GM19099 (cell line): ENCODE data around the gene SMC1B.
A peak's percentile ranks its signal among the peaks of the same experiment; 100 is the strongest.

Experiments
- POLR2A ChIP-seq: IDR thresholded peaks from 3 replicates; pipeline ENCODE4 v1.6.1; 2011; ENCODE audit warnings: low read depth; ENCODE audit not compliant: insufficient read length; ENCODE audit errors: extremely low read depth

Gene SMC1B

GRCh38 chr22:45320357-45320976, 92.9 kb downstream of the SMC1B start:
- TF ChIP-seq POLR2A, result no peak

GRCh38 chr22:45319324-45319685, 94.1 kb downstream of the SMC1B start:
- no peak for TF ChIP-seq POLR2A

- no peak for TF ChIP-seq POLR2A
Measured at GRCh38 chr22:45318558-45319323, 94.7 kb downstream of the SMC1B start.

- TF ChIP-seq POLR2A, result no peak
Measured at GRCh38 chr22:45318168-45318557, 95.2 kb downstream of the SMC1B start.

GRCh38 chr22:45317551-45318167, 95.7 kb downstream of the SMC1B start:
- TF ChIP-seq POLR2A, result no peak

- no peak for TF ChIP-seq POLR2A
Measured at GRCh38 chr22:45316796-45317526, 96.4 kb downstream of the SMC1B start.

GRCh38 chr22:45314786-45315185, 98.6 kb downstream of the SMC1B start:
- TF ChIP-seq POLR2A, result no peak

GRCh38 chr22:45314054-45314721, 99.2 kb downstream of the SMC1B start:
- TF ChIP-seq POLR2A, result no peak

GRCh38 chr22:45312856-45313255, 100.5 kb downstream of the SMC1B start:
- TF ChIP-seq POLR2A, result no peak

- no peak for TF ChIP-seq POLR2A
Measured at GRCh38 chr22:45312415-45312814, 101.0 kb downstream of the SMC1B start.

- no peak for TF ChIP-seq POLR2A
Measured at GRCh38 chr22:45310977-45311531, 102.3 kb downstream of the SMC1B start.

GRCh38 chr22:45310331-45310976, 102.9 kb downstream of the SMC1B start:
- no peak for TF ChIP-seq POLR2A

- peak; percentile 80 for TF ChIP-seq POLR2A
Measured at GRCh38 chr22:45309422-45310227, 103.8 kb downstream of the SMC1B start, which contains the start of gene FAM118A. Gene FAM118A (plus strand): TSS chr22:45309934. CDS start chr22:45322380, 12,446 bp downstream.

- TF ChIP-seq POLR2A, result no peak
Measured at GRCh38 chr22:45308957-45309421, 104.4 kb downstream of the SMC1B start.
